ENCODE results near the gene PIERCE2.

DNA sequence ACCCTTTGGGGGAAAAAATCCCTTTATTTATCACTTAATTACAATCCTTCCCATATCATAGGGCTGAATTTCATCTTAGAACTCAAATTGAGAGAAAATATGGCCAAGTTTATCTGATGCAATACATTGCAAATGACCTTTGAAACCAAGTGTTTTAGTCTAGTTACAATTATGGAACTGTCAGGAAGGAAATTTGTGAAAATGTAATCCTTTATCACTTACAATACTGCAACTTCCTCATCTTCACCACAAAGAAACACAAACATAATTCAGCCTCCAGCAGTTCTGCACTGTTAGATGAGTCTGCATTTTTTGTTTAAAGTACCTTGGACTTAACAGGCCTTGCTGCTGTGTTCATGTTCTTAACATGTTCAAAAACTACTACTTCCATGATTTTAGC lies 4.8 kb upstream of the PIERCE2 start:
- TF ChIP-seq EP300 (IDR thresholded peaks at IDR 0.05; ENCODE audit: borderline replicate concordance), result no peak
- TF ChIP-seq, protein P1, sequence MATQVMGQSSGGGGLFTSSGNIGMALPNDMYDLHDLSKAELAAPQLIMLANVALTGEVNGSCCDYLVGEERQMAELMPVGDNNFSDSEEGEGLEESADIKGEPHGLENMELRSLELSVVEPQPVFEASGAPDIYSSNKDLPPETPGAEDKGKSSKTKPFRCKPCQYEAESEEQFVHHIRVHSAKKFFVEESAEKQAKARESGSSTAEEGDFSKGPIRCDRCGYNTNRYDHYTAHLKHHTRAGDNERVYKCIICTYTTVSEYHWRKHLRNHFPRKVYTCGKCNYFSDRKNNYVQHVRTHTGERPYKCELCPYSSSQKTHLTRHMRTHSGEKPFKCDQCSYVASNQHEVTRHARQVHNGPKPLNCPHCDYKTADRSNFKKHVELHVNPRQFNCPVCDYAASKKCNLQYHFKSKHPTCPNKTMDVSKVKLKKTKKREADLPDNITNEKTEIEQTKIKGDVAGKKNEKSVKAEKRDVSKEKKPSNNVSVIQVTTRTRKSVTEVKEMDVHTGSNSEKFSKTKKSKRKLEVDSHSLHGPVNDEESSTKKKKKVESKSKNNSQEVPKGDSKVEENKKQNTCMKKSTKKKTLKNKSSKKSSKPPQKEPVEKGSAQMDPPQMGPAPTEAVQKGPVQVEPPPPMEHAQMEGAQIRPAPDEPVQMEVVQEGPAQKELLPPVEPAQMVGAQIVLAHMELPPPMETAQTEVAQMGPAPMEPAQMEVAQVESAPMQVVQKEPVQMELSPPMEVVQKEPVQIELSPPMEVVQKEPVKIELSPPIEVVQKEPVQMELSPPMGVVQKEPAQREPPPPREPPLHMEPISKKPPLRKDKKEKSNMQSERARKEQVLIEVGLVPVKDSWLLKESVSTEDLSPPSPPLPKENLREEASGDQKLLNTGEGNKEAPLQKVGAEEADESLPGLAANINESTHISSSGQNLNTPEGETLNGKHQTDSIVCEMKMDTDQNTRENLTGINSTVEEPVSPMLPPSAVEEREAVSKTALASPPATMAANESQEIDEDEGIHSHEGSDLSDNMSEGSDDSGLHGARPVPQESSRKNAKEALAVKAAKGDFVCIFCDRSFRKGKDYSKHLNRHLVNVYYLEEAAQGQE (IDR thresholded peaks at IDR 0.05; ENCODE audit: low read depth), result no peak
- TF ChIP-seq CEBPB (IDR thresholded peaks at IDR 0.05), result no peak
- TF ChIP-seq YY1 (IDR thresholded peaks at IDR 0.05; ENCODE audit: low read depth), result no peak
- no peak for TF ChIP-seq TEAD4 (IDR thresholded peaks at IDR 0.05)
- TF ChIP-seq TAF1 (IDR thresholded peaks at IDR 0.05; ENCODE audit: low read depth), result no peak
- TF ChIP-seq USF1 (IDR thresholded peaks at IDR 0.05), result no peak
- TF ChIP-seq, protein P2, sequence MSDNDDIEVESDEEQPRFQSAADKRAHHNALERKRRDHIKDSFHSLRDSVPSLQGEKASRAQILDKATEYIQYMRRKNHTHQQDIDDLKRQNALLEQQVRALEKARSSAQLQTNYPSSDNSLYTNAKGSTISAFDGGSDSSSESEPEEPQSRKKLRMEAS (IDR thresholded peaks at IDR 0.05), result no peak

Data from Ishikawa (cell line).